Pancreas (tissue), 10 donors: ENCODE results near the gene IL17D. TPM values are rescaled to one million over a fixed set of nuclear protein-coding genes. Genes with fewer than 3 reads are reported as not detected.

Source experiments
- ATAC-seq, 4 donors: fragments of 200-7000 bp; cut with Tn5 transposase; one replicate each; pipeline versions ENCODE4 v1.8.0 to v1.9.1; 2020; ENCODE audit warnings: mild to moderate bottlenecking in 4 of 4, moderate library complexity in 4 of 4
- DNase-seq, 6 donors: peaks; one replicate each; pipeline ENCODE4 v3.0.0-alpha.2; 2020
- FAIRE-seq: peaks from 2 replicates; lab custom pipeline; 2012; peaks lifted over from hg19 to GRCh38; lab: Jason Lieb, UNC
- H3K27ac ChIP-seq, 4 donors: fragments of 200-600 bp; sonication (generic); 1 replicate in 3 of 4; 2 replicates in 1 of 4; pipeline versions ENCODE4 v1.5.0 to v1.8.0; 2020
- H3K27me3 ChIP-seq, 4 donors: fragments of 200-600 bp; one replicate each; pipeline ENCODE4 v1.8.0; 2021
- H3K36me3 ChIP-seq, 3 donors: fragments of 200-600 bp; sonication (generic) in 1 of 3; one replicate each; pipeline versions ENCODE4 v1.5.0 to v1.8.0; 2020 to 2021
- H3K4me1 ChIP-seq, 3 donors: fragments of 200-600 bp; one replicate each; pipeline ENCODE4 v1.8.0; 2021
- H3K4me3 ChIP-seq, 4 donors: fragments of 200-600 bp; sonication (generic) in 2 of 4; one replicate each; pipeline versions ENCODE4 v1.5.0 to v1.8.0; 2020 to 2021
- H3K9me3 ChIP-seq, 4 donors: fragments of 200-600 bp; one replicate each; pipeline ENCODE4 v1.8.0; 2021
- CTCF ChIP-seq, 4 donors: fragments of 200-600 bp; sonication (generic) in 3 of 4; IDR thresholded peaks; one replicate each; pipeline versions ENCODE4 v1.5.0 to v1.8.0; 2021; ENCODE audit warnings: antibody characterized with exemption in 4 of 4
- WGBS, 2 donors: extraction: QIAGEN DNeasy Blood & Tissue Kit; methylation state at CpG; one replicate each; pipeline ENCODE4 v1.1.7; 2013; 5-methylcytosine and 5-hydroxymethylcytosine counted together
- intact Hi-C, 3 donors: fragments of 100-400 bp; cut with DNase I; formaldehyde crosslinking; loops; one replicate each; pipeline versions ENCODE4 v1.11.1 to v1.14.2; 2022
- polyA plus RNA-seq, 2 donors: library from polyadenylated mRNA; stranded (reverse); fragments of 200-250 nt; gene quantifications; one replicate each; pipeline ENCODE4 v1.2.3, GENCODE V29; 2013
- total RNA-seq, 6 donors: library from RNA; stranded (reverse); fragmentation: NEBNext Ultra II Directional in 4 of 6; extraction: Animal tissue kit (Norgen Biotek cat#: 25700) in 4 of 6; gene quantifications; one replicate each; pipeline versions ENCODE4 v1.2.1 to v1.2.4, GENCODE V29; 2021 to 2023
- donor health status: healthy with polysubstance abuse.
- donor health status: DM: no; HTN: no; CAD: no; lungs with moderate emphysema.
- donor health status: DM: no; HTN: no; CAD: no.
- donor health status: control.
- donor health status: control.
- donor health status: Bipolar disorder and iron deficiency.
- donor health status: DM: yes; HTN: yes; CAD: no.
- donor health status: DM: no; HTN: no; CAD: no.
- donor health status: DM: no; HTN: no; CAD: no.
- donor health status: DM: yes; HTN: yes; CAD: no.

Gene IL17D
- under 1 TPM; 0.35 to 0.71 (median 0.51) TPM for total RNA-seq
- polyA plus RNA-seq, result under 1 TPM; 0.42 to 0.46 TPM

- 0 to 1% methylated on average over 72 to 94 of the region's 94 CpGs for WGBS, 2 donors
- intact Hi-C loops, result no loop called here
- ATAC-seq (peak in 3 of 4 donors; percentile 27 to 39 (median 30)), FAIRE-seq (no peak), DNase-seq (peak in 2 of 6 donors; percentile 52 to 71)
- Histone ChIP-seq H3K9me3 (no peaks in the 10 kb centered on the region), H3K36me3 (no peaks in the 10 kb centered on the region), H3K27me3 (no peaks in the 10 kb centered on the region), H3K4me3 (peak within 1 kb of the TSS; percentile 53 to 72 (median 58)), H3K4me1 (peaks cover 0 to 9% (median 9%) of the 10 kb centered on the region in 3 donors), H3K27ac (peak within 1 kb of the TSS in 1 of 4 donors; percentile 26)
- no peak for TF ChIP-seq CTCF (IDR thresholded peaks at IDR 0.05)
Observed at GRCh38 chr13:20702915-20703779, at the start of gene IL17D. TSS of gene IL17D (plus strand) at chr13:20703699. CDS start at chr13:20704002, 303 bp downstream.

GRCh38 chr13:20654156-20654555 is 49.3 kb upstream of the IL17D start:
- intact Hi-C loops, result no loop called here
- WGBS, 2 donors, result 79 to 80% methylated on average over 1 of the region's 1 CpG
- H3K4me3 ChIP-seq, result no peak overlapping the region
- no peak for FAIRE-seq
- ATAC-seq, result no peak
- no peaks in the 10 kb centered on the region for H3K4me1 ChIP-seq
- no peak overlapping the region for H3K27ac ChIP-seq
- DNase-seq, result no peak
- H3K27me3 ChIP-seq, result no peaks in the 10 kb centered on the region
- no peaks in the 10 kb centered on the region for H3K36me3 ChIP-seq
- no peaks in the 10 kb centered on the region for H3K9me3 ChIP-seq
- TF ChIP-seq CTCF (IDR thresholded peaks at IDR 0.05), result no peak

GRCh38 chr13:20658451-20659040 is 45.0 kb upstream of the IL17D start:
- H3K27ac ChIP-seq, result no peak overlapping the region
- H3K27me3 ChIP-seq, result no peaks in the 10 kb centered on the region
- no peaks in the 10 kb centered on the region for H3K36me3 ChIP-seq
- H3K4me3 ChIP-seq, result no peak overlapping the region
- DNase-seq, result no peak
- no peaks in the 10 kb centered on the region for H3K9me3 ChIP-seq
- no peak for TF ChIP-seq CTCF (IDR thresholded peaks at IDR 0.05)
- ATAC-seq, result no peak
- WGBS, 2 donors, result 69 to 78% methylated on average over 5 of the region's 5 CpGs
- intact Hi-C loops, result no loop called here
- H3K4me1 ChIP-seq, result no peaks in the 10 kb centered on the region
- no peak for FAIRE-seq

- DNase-seq, result no peak
- Histone ChIP-seq H3K4me1 (no peaks in the 10 kb centered on the region), H3K4me3 (no peak overlapping the region), H3K27me3 (no peaks in the 10 kb centered on the region), H3K36me3 (no peaks in the 10 kb centered on the region), H3K27ac (no peak overlapping the region), H3K9me3 (no peaks in the 10 kb centered on the region)
- ATAC-seq, result no peak
- FAIRE-seq, result no peak
- no peak for TF ChIP-seq CTCF (IDR thresholded peaks at IDR 0.05)
- intact Hi-C loops, result no loop called here
Observed at GRCh38 chr13:20664351-20664750, 39.1 kb upstream of the IL17D start.
